DMS114 treated with DMSO at 0.1 percent for 48 hours (cell line): Measurements from ENCODE around the gene ELFN2.
"Not testable (repeated sequence)": the region's sequence is repeated elsewhere in the genome, so short reads cannot be mapped to it uniquely, and the experiment has no call there.

ENCODE experiments used
- DNase-seq: peaks from one replicate; lab custom pipeline; 2025; ENCODE audit not compliant: unreplicated experiment; lab: John Stamatoyannopoulos, UW

Gene ELFN2

GRCh38 chr22:37337204-37337943 is 89.9 kb downstream of the ELFN2 start:
- DNase-seq = no peak

DNA sequence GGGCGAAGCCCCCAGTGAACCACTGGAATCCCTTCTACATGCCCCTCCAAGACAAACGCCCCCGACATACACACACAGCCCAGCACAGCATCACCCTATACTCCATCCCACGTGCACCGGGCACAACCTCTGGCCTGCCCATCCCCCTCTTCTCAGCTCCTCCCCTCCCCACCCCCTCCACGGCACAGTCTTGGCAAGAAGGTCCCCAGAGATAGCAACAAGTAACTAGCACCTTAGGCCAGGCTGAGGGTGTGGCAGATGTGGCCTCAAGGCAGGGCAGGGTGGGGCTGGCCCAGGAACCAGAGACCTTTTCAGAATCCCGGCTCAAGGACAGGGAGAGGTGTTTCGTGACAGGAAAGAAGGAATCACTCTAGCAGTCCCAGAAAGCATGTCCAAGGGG is 90.7 kb downstream of the ELFN2 start:
- no peak for DNase-seq

- no peak for DNase-seq
Observed at GRCh38 chr22:37335806-37336199, 91.5 kb downstream of the ELFN2 start.

GRCh38 chr22:37334859-37335805 is 92.1 kb downstream of the ELFN2 start:
- no peak for DNase-seq

DNA sequence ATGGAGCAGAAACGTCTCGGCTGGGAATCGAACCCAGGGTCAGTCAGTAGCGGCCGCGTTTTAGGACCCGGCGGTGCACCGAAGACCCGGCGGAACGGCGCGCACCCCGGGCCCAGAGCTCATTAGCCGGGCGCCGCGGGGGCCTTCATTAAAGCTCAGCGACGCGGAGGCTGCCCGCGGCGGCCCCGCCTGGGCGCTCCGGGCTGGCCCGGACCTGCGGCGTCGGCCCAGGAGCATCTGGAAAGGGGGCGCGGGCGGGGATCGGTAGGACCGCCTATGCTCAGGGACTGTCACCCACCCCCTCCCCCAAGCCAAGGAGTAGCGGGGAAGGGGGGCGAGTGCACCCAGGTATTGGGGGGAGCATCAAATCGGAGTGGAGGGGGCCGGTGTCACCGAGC is 92.8 kb downstream of the ELFN2 start:
- DNase-seq = no peak

GRCh38 chr22:37333724-37334460 is 93.4 kb downstream of the ELFN2 start:
- no peak for DNase-seq

DNA sequence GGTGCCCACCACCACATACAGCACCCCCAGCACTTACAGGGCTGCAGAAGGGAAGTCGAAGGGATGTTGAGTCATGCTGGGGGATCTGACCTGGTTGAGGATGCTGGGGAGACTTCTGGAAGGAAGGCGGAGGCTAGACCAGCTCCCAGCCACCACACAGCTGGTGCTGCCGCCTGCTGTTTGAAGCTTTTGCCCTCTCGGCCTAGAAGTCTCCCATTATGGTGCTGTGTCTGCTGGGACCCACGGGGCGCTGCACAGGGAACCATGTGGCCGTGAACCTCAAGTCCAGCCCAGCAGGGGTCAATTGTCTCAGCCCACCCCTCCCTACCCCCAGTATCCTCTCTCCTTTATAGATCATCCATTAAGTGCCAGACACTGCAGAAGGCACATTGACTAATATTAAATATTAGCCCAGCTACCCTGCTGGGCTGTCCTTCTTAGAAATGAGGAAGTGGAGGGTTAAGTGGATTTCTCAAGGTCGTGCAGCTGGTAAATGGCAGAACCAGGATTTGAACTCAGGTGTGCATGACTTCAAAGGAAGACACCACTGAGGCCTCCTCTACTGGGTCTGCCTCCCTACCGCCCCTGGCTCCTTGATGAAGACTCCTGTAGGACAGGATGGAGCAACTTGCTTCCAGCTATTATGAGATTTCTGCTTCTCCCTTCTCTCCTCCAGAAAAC is 95.3 kb downstream of the ELFN2 start:
- no peak for DNase-seq

DNA sequence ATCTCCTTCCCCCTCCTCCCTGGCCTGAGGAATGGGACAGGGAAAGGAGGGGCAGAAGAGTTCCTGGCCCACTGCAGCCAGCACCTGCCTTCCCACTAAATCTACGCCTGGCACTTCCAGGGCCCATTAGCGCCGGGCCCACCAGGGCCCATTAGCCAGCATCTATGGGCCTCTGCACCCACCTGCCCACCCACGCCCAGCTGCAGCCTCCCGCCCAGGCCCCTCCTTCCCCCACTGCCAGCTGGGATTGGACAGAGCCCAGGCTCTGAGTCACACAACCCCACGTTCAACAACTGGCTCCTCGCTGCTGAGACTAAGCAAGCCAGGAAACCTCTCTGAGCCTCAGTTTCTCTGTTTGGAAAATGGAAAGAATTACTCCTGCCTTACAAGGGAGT is 96.2 kb downstream of the ELFN2 start:
- DNase-seq = no peak

- no peak for DNase-seq
Observed at GRCh38 chr22:37330200-37331033, 96.9 kb downstream of the ELFN2 start.

GRCh38 chr22:37329238-37330140 is 97.8 kb downstream of the ELFN2 start:
- no peak for DNase-seq

GRCh38 chr22:37328538-37329237 is 98.6 kb downstream of the ELFN2 start:
- not testable (repeated sequence) for DNase-seq

GRCh38 chr22:37328017-37328416 is 99.3 kb downstream of the ELFN2 start:
- DNase-seq = no peak

GRCh38 chr22:37326726-37327125 is 100.6 kb downstream of the ELFN2 start:
- no peak for DNase-seq

- no peak for DNase-seq
Observed at GRCh38 chr22:37325039-37325395, 102.3 kb downstream of the ELFN2 start.

- no peak for DNase-seq
Observed at GRCh38 chr22:37324340-37325038, 102.8 kb downstream of the ELFN2 start.

- no peak for DNase-seq
Observed at GRCh38 chr22:37320726-37321677, 106.3 kb downstream of the ELFN2 start.

DNA sequence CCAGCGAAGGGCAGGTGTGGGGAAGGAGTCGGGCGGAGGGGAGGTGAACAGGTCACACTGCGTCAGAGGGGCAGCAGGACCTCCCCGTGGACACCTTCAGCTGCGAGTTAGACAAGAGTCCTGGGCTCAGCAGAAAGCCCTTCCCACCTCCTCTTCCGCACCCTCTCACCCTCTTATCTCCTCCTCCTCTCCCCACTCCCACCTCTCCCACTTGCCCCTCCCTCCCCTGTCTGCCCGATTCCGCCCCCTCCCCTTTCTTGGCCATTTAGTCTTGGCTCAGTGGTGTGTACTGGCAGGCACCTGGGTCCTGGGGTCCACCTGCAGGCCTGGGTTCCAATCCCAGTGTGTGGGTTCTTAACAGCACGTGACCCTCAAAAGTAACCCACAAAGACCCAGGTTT is 107.8 kb downstream of the ELFN2 start:
- no peak for DNase-seq
